K562 (cell line): Measurements from ENCODE around the gene TMEM181.

Experiments
- CTCF ChIP-seq, 3 experiments: IDR thresholded peaks in 2 of 3; conservative IDR thresholded peaks in 1 of 3; 2 replicates each; pipeline ENCODE4 v1.5.1; 2011 to 2012; ENCODE audit warnings: low read length in 3 of 3, mild to moderate bottlenecking in 3 of 3, control low read depth in 2 of 3, improper control_type of control experiment in 1 of 3, inconsistent platforms in 1 of 3, low read depth in 1 of 3, mixed read lengths in 1 of 3, moderate library complexity in 1 of 3; ENCODE audit not compliant: insufficient read depth in 2 of 3
- ESRRA ChIP-seq: fragments of 450-650 bp; IDR thresholded peaks from 2 replicates; pipeline ENCODE4 v1.6.1; 2014; ENCODE audit warnings: low read depth, mild to moderate bottlenecking, moderate library complexity, borderline replicate concordance
- HNRNPH1 ChIP-seq: fragments of 200-400 bp; formaldehyde crosslinking; optimal IDR thresholded peaks from 2 replicates; pipeline ENCODE3; 2017; ENCODE audit warnings: low read depth, mild to moderate bottlenecking, low read length, moderate library complexity
- POLR2A ChIP-seq: fragments of 450-650 bp; conservative IDR thresholded peaks from 2 replicates; pipeline ENCODE4 v1.6.1; 2016
- SREBF1 ChIP-seq: fragments of 150-350 bp; IDR thresholded peaks from 2 replicates; pipeline ENCODE4 v1.6.1; 2014; ENCODE audit warnings: antibody characterized with exemption, low read depth, low read length, borderline replicate concordance
- TEAD1 ChIP-seq, 2 experiments: fragments of 450-650 bp in 1 of 2; sonication (generic) in 1 of 2; formaldehyde crosslinking; IDR thresholded peaks; 2 replicates each; pipeline versions ENCODE4 v1.4.0 to v1.8.0; 2020 to 2022; ENCODE audit warnings: mild to moderate bottlenecking in 2 of 2, missing genetic modification reagents in 1 of 2
- ZNF384 ChIP-seq: IDR thresholded peaks from 2 replicates; pipeline ENCODE4 v1.6.1; 2012; ENCODE audit warnings: low read depth, low read length, improper control_type of control experiment
- ZNF717 ChIP-seq: fragments of 250-450 bp; sonication (Bioruptor Pico); IDR thresholded peaks from 2 replicates; pipeline ENCODE4 v1.5.0; 2021

- TF ChIP-seq ZNF717 (CRISPR knock-in tag), result no peak
- TF ChIP-seq ZNF384, result no peak
- TF ChIP-seq TEAD1 (CRISPR knock-in tag; IDR thresholded peaks at IDR 0.05), result no peak
- no peak for TF ChIP-seq SREBF1
- TF ChIP-seq HNRNPH1, result no peak
- TF ChIP-seq ESRRA, result no peak
- TF ChIP-seq POLR2A, result no peak
- TF ChIP-seq CTCF (IDR thresholded peaks at IDR 0.05 in 2 of 3, conservative IDR thresholded peaks at IDR 0.05 in 1 of 3; ENCODE audit: insufficient read depth in 2 of 3, low read depth in 1 of 3, low read length in 3 of 3), result no peak
Measured at GRCh38 chr6:158646023-158646910, 86.4 kb downstream of the TMEM181 start.
